Smooth muscle cell (in vitro differentiated cells): ENCODE data around the gene SRXN1. TPM values are rescaled to one million over a fixed set of nuclear protein-coding genes. Genes with fewer than 3 reads are reported as not detected.

ENCODE experiments used
- DNase-seq: peaks from one replicate; lab custom pipeline; 2025; ENCODE audit not compliant: unreplicated experiment; lab: John Stamatoyannopoulos, UW
- H2AFZ ChIP-seq: fragments of 200-600 bp; sonication (generic); 2 replicates; pipeline ENCODE4 v1.6.0; 2016; ENCODE audit warnings: antibody characterized with exemption, low read depth, mild to moderate bottlenecking
- H3F3A ChIP-seq: fragments of 200-600 bp; sonication (generic); 2 replicates; pipeline ENCODE4 v1.6.0; 2017; ENCODE audit warnings: antibody characterized with exemption, low read depth
- H3K27ac ChIP-seq: fragments of 200-600 bp; sonication (generic); 2 replicates; pipeline ENCODE4 v1.5.1; 2016; ENCODE audit warnings: low read depth, mild to moderate bottlenecking
- H3K27me3 ChIP-seq: fragments of 200-600 bp; sonication (generic); 2 replicates; pipeline ENCODE4 v1.6.1; 2016; ENCODE audit warnings: low read depth, mild to moderate bottlenecking
- H3K36me3 ChIP-seq: fragments of 200-600 bp; sonication (generic); 2 replicates; pipeline ENCODE4 v1.5.1; 2016; ENCODE audit warnings: low read depth
- H3K4me1 ChIP-seq: fragments of 200-600 bp; sonication (generic); 2 replicates; pipeline ENCODE4 v1.5.1; 2016; ENCODE audit warnings: low read depth
- H3K4me2 ChIP-seq: fragments of 200-600 bp; sonication (generic); 2 replicates; pipeline ENCODE4 v1.6.0; 2016; ENCODE audit warnings: mild to moderate bottlenecking
- H3K4me3 ChIP-seq: fragments of 200-600 bp; sonication (generic); 2 replicates; pipeline ENCODE4 v1.5.1; 2016; ENCODE audit warnings: mild to moderate bottlenecking
- H3K79me2 ChIP-seq: fragments of 200-600 bp; sonication (generic); 2 replicates; pipeline ENCODE4 v1.6.0; 2016; ENCODE audit warnings: low read depth, mild to moderate bottlenecking
- H3K9ac ChIP-seq: fragments of 200-600 bp; sonication (generic); 2 replicates; pipeline ENCODE4 v1.6.0; 2016; ENCODE audit warnings: low read depth
- H3K9me3 ChIP-seq: fragments of 200-600 bp; sonication (generic); replicated peaks from 2 replicates; pipeline ENCODE4 v1.5.1; 2016; ENCODE audit warnings: low read depth
- H4K20me1 ChIP-seq: fragments of 200-600 bp; sonication (generic); 2 replicates; pipeline ENCODE4 v1.6.0; 2016; ENCODE audit warnings: low read depth
- WGBS: methylation state at CpG from one replicate; pipeline ENCODE4 v1.1.7; 2016; ENCODE audit warnings: low lambda C conversion rate; 5-methylcytosine and 5-hydroxymethylcytosine counted together
- polyA plus RNA-seq: library from polyadenylated mRNA; unstranded; fragments of >200 nt; fragmentation: Nextera tagmentation; extraction: Ambion mirVana; gene quantifications from 2 replicates; pipeline ENCODE4 v1.2.1, GENCODE V29; 2016
- total RNA-seq: library from RNA; depleted of rRNA; stranded (reverse); fragments of >200 nt; gene quantifications from 2 replicates; pipeline ENCODE4 v1.2.3, GENCODE V29; 2014
- TF ChIP-seq, protein P1 (sequence below): fragments of 200-600 bp; sonication (generic); IDR thresholded peaks from 2 replicates; pipeline ENCODE4 v1.5.1; 2017; ENCODE audit warnings: borderline replicate concordance, mild to moderate bottlenecking, antibody characterized with exemption; ENCODE audit not compliant: insufficient read depth, poor library complexity, severe bottlenecking

SRXN1 gene
- total and polyA plus RNA-seq, 2 experiments from 2014 or later: 26.9 to 27.2 TPM

- Histone ChIP-seq H3K79me2 (no peaks in the 10 kb centered on the region), H3K4me1 (no peaks in the 10 kb centered on the region), H4K20me1 (no peaks in the 10 kb centered on the region), H3F3A (no peaks in the 10 kb centered on the region), H3K9me3 (no peaks in the 10 kb centered on the region), H3K4me2 (no peak overlapping the region), H3K36me3 (no peaks in the 10 kb centered on the region), H3K27me3 (peaks cover 26% of the 10 kb centered on the region), H2AFZ (no peak overlapping the region), H3K9ac (no peak overlapping the region), H3K4me3 (no peak overlapping the region), H3K27ac (no peak overlapping the region)
- TF ChIP-seq, protein P1, sequence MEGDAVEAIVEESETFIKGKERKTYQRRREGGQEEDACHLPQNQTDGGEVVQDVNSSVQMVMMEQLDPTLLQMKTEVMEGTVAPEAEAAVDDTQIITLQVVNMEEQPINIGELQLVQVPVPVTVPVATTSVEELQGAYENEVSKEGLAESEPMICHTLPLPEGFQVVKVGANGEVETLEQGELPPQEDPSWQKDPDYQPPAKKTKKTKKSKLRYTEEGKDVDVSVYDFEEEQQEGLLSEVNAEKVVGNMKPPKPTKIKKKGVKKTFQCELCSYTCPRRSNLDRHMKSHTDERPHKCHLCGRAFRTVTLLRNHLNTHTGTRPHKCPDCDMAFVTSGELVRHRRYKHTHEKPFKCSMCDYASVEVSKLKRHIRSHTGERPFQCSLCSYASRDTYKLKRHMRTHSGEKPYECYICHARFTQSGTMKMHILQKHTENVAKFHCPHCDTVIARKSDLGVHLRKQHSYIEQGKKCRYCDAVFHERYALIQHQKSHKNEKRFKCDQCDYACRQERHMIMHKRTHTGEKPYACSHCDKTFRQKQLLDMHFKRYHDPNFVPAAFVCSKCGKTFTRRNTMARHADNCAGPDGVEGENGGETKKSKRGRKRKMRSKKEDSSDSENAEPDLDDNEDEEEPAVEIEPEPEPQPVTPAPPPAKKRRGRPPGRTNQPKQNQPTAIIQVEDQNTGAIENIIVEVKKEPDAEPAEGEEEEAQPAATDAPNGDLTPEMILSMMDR: no peak
- 100% methylated on average over 1 of the region's 1 CpG for WGBS
- DNase-seq: no peak
Measured at GRCh38 chr20:682123-682522, 29.1 kb upstream of the SRXN1 start.

GRCh38 chr20:680638-681187 is 27.7 kb upstream of the SRXN1 start:
- Histone ChIP-seq H3K27me3 (peaks cover 41% of the 10 kb centered on the region), H3K9ac (no peak overlapping the region), H3K4me2 (no peak overlapping the region), H3K79me2 (no peaks in the 10 kb centered on the region), H3K36me3 (no peaks in the 10 kb centered on the region), H2AFZ (no peak overlapping the region), H3K27ac (no peak overlapping the region), H3F3A (no peaks in the 10 kb centered on the region), H4K20me1 (peaks cover 4% of the 10 kb centered on the region), H3K4me3 (no peak overlapping the region), H3K9me3 (no peaks in the 10 kb centered on the region), H3K4me1 (peaks cover 10% of the 10 kb centered on the region)
- 95% methylated on average over 2 of the region's 2 CpGs for WGBS
- no peak for DNase-seq
- TF ChIP-seq, protein P1: no peak

- WGBS: 96% methylated on average over 5 of the region's 5 CpGs
- Histone ChIP-seq H3K4me1 (peaks cover 10% of the 10 kb centered on the region), H3K27me3 (peaks cover 66% of the 10 kb centered on the region)
Measured at GRCh38 chr20:677957-678356, 25.0 kb upstream of the SRXN1 start.

More at GRCh38 chr20:677957-678356, 25.0 kb upstream of the SRXN1 start:
- DNase-seq: no peak
- Histone ChIP-seq H3K4me2 (no peak overlapping the region), H3K27ac (no peak overlapping the region), H3K36me3 (no peaks in the 10 kb centered on the region), H3F3A (no peaks in the 10 kb centered on the region), H3K9ac (no peak overlapping the region), H3K79me2 (no peaks in the 10 kb centered on the region), H4K20me1 (peaks cover 5% of the 10 kb centered on the region), H3K4me3 (no peak overlapping the region), H2AFZ (no peak overlapping the region), H3K9me3 (no peaks in the 10 kb centered on the region)
- TF ChIP-seq, protein P1: no peak
